AG20443 (cell line): ENCODE measurements around the gene PPDPF.
"Not testable (repeated sequence)": the region's sequence is repeated elsewhere in the genome, so short reads cannot be mapped to it uniquely, and the experiment has no call there.

Experiments used
- DNase-seq: peaks from one replicate; pipeline ENCODE4 v3.0.0; 2012; ENCODE audit warnings: low spot score, mixed read lengths

PPDPF gene, protein sequence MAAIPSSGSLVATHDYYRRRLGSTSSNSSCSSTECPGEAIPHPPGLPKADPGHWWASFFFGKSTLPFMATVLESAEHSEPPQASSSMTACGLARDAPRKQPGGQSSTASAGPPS

DNA sequence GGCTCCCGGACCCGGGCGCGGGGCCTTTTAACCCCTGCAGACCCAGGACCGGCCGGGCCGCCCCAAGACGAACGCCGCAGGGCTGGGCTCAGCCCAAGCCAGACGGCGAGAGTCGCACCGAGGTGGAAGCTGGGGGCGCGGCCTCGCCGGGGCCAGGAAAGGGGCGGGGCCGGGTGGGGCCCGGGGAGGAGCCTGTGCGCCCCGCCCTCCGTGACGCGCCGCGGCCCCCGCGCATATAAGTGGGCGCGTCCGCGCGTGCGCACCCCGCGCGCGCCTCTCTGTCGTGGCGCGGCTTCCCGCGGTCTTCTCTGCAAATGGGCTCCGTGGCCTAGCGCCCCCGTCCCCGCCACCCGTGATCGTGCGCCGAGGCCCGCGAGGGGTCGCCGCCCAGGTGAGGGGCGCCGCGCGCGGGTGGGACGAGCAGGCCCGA is at the start of gene PPDPF:
Gene PPDPF, plus strand, starts transcription at position 262 of the 430 bp plus-strand sequence. CDS start 544 bp downstream, outside the sequence.
- DNase-seq: peak; percentile 100

DNA sequence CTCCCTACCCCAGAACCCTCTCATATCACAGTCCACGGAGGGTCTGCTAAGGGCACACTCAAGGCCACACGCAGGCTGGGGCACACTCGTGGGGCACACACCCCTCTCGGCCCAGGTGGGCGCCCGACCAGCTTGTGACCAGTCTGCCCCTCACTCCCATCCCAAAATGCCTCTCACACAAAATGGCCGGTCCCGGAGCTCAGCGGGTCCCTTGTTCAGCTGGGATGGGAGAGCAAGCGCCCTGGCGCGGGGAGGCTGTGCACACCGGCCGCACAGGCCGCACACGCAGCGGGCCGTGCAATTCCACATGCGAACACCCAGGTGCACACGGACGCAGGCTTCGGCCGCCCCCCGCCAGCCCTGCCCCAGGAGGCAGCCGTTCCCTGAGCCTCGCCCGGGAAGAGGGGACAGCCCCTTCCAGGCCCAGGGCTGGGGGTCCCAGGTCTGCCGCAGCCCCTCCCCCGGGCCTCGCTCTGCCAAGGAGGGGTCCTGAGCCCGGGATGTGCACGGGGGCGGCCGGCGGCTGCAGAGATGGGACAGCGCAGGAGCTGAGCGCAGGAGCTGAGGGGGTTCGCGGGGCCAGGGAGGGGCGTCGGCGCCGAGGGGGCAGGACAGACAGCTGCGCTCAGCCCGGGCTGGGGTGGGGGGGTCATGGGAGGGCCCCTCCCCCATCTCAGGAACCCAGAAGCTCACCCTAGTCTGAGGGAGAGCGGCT is 49.4 kb upstream of the PPDPF start:
- no peak for DNase-seq

DNA sequence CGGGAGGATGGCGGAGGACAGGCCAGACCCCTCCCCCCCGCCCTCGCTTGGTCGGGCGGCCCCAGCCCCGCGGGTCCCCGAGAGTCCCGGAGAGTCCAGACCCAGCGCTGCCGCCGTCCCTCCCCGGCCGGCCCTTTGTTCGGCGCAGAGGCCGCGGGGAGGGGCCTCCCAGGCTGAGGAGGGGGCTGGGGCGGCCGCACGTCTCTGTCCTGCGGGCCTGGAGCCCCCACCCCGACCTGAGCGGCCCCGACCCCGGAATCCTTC is 48.9 kb upstream of the PPDPF start:
- DNase-seq: no peak

DNA sequence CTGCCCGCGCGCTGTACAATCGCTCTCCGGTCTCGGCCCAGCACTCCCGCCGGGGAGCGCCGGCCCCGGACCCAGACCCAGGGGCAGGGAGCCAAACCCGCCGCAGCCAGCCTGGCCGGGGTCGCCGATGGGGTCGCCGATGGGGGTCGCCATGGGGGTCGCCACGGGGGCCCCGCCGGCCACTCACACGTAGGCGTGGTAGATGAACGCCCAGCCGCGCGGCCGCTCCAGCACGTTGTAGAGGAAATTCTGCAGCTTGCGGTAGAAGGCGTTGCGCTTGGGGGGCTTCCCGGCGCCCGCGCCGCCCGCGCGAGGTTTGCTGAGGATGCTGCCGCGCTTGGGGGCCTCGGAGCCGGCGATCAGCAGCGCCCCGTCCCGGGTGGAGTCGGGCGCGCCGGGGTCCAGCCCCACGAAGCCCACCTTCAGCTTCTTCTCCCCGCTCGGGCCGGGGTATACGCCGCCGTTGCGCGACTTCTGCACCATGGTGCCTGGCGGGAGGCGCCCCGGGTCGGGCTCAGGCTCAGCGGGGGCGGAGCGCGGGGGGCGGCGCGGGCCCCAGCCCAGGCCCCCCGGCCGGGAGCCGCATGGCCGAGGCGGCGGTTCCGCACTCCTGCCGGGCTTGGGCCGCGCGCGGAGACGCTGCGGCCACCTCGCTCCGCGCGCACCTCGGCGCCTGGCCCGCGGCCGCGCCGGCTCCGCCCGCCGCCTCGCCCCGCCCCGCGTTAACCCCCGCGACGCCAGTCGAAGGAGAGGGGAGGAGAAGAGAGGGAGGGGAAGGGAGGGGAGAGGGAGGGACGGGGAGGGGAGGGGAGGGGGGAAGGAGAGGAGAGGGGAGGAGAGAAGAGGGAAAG is 48.4 kb upstream of the PPDPF start, which contains the start of gene KCNQ2:
Gene KCNQ2, minus strand, starts transcription at position 675 of the 851 bp plus-strand sequence. Its CDS starts 192 bp downstream, at position 483.
- no peak for DNase-seq

DNA sequence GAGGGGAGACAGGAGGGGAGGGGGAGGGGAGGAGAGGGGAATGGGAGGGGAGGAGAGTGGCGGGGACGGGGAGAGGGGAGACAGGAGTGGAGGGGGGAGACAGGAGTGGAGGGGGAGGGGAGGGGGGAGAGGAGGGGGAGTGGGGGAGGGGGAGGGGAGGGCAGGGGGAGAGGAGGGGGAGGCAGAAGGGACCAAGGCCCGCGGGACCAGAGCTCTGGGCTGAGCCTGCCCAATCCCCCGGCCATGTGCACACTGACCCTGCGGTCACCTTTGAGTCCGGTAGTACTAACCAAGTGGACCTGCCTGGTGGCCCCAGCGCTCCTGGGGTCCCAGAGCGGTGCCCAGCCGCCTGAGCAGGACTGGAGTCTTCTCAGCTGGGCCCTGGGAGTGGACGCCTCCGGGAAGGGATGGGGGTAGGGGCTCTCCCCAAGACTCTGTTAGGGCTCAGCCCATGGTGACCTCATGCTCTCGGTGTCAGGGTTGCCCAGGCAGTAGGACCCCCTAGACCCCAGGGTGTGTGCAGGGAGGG is 47.6 kb upstream of the PPDPF start:
- no peak for DNase-seq

DNA sequence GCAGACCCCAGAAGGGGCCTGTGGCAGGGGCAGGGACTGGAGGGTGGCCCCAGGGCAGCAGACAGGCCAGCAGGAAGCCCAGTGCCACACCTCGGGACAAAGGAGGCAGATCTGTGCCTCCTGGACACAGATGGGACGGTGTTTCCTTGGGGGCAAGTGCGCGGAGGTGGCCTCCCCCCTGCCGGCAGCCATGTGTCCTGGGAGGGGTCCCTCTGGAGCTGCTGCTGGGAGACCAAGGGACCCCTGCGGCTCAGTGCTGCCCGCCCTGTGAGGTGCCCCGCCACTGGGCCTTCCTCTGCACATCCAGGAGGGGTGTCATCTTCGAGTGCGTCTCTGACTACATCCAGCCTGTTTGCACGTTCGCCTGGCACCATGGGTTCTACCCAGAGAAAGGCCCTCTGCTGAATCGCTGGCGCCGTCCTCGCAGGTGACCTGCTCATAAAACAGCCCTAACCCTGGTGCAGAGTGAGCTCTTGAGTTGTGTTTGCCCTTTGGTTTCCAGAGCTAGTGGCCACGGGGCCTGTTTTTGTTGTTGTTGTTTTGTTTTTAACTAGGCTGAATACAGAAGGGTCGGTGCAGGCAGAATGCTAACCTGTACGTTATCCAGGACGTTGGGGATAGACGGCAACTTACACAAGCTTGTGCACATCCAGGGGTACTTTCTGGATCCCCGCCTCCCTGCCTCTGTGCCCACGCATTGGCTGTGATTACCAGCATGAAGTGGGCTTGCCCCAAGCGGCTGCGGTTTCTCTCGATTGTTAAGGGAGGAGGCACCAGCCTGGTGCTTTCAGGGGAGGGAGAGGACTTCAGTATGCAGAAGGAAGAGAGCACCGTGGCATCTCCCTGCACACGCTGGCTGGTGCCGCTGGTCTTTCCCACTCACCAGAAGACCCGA is 46.8 kb upstream of the PPDPF start:
- DNase-seq: no peak

DNA sequence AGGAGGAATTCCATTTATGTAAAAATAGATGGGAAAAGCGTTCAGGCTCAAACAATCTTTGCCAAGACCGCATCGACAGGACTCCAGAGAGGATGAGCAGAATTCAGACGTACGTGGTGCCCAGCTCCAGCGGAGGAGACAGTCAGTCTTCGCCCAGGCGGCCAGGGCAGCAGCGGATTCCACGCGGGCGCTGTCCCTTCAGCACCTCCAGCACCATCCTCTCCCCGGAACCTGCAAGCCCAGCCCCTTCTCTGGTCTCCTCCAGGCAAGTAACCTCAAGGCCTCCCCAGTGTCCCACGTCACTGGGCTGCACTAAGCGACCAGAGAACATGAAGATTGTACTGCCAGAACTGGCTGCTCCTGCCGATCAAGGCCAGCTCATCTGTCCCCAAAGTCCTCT is 45.4 kb upstream of the PPDPF start:
- DNase-seq: peak; percentile 74

DNA sequence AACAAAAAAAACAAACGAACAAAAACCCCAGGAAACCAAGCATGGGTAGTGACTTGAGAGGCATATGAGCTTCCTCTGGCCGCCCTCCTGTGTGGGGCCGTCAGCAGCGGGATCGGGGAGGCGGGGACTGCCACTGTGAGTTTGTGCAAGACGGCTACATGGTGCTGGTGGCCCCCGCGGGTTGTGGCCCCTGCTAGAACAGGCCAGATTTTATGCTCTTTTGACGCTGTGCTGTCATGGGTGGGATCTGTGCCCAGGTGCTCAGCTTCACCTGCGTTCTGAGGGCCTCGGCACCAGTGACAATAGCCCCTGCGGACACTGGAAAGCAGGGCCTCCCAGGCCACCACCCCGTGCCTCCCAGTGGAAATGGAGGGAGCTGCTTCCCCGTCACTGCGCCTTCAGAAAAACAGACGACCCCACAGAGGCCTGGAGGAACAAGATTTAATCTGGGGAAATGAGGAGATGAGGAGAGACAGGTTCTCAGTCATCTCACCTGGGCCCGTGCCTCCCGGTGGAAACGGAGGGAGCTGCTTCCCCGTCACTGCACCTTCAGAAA is 43.4 kb upstream of the PPDPF start:
- DNase-seq: no peak

DNA sequence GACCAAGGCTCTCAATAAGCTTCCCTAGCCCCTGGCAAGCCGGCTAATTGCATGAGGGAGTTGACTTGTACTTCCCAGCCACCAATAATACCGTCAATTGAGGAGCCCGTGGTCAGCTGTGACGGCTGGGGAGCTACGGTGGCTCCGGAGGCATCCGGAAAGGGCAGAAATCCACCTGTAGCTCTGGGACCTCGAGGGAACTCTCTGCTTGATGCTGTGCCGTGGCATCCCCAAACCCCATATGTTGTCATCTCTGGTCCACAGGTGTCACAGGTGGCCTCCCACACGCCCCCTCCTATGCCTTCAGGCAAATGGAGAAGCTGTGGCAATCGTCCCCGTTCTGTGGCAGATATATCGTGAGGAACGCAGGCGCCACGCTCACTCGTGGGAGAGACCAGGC is 42.6 kb upstream of the PPDPF start:
- DNase-seq: no peak

DNA sequence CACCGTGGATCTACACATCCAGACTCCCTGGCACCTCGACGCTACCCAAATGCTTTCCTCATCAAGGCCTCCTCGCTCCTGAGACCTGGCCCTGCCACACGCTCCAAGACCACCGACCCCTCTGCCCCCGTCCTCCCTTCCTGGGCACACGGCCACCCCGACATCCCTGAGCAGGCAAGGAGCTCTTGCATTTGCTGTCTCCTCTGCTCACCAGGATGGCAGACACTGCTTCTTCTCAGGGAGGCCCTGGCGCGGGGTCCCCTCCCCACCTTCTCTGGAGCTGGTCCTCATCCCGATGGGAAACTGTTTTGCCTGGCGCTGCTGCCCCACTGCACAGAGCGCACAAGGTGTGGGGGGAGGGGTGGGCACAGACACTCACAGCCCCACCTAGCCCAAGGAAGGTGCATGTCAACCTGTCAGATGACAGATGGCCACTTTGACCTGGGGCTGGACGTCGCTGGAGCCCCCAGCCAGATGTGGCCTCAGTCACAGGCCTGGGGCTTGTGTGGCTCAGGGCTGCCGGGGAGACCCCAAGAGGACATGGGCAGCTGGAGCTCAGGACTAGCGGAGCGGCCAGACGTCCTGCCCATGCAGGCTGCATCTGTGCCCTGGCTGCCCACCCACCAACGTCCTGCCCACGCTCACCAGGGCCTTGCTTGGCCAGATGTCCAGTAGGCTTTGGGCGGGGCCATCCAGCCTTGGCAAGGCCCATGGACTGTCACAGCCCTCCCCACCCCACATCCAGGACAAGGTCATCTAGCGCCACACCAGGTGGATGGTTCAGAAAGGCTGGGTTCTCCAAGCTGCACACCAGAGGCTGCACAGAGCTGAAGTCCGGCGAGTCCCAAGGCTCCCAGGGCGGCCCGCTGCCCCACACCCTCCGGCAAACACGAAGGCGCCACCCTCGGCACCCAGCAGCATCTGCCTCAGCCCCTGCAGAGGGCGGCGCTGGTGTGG is 41.9 kb upstream of the PPDPF start:
- no peak for DNase-seq

DNA sequence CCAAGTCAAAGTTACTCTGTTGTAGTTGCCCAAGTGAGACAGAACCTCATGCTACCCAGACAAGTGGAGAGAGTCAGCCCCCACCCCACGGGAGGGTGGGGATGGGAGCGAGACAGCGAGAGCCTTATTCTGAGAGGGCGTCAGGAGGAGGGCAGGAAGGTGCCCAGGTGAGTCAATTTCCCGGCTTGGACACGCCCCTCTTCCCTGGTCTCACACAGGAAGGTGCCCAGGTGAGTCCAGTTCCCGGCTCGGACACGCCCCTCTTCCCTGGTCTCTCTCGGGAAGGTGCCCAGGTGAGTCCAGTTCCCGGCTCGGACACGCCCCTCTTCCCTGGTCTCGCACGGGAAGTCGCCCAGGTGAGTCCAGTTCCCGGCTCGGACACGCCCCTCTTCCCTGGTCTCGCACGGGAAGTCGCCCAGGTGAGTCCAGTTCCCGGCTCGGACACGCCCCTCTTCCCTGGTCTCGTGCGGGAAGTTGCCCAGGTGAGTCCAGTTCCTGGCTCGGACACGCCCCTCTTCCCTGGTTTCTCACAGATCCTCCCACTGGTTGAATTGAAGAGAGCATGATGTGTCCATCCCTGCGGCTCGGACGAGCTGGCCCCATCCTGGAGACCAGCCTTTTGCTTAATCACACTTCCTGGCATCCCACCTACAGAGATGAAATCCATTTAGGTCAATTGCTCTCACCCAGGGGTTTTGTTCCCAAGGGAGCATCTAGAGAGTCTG is 40.7 kb upstream of the PPDPF start:
- not testable (repeated sequence) for DNase-seq

DNA sequence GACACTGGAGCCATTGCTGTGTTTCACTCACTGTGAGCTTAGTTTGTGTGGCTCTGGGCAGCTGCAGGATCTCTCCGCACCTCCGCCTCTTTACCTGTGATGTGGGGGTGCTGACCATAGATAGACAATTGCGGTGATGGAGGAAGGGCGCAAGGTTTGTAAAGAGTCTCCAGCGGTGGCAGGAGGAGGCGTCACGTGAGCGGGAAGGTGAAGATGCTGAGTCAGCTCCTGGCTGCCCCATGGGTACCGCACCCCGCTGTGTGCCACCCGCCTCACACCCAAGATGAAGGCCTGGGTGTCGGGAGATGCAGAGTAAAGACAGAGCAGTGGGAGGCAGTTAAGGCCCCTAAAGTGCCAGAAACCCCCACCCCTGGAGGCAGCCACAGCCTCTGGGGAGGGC is 39.1 kb upstream of the PPDPF start:
- DNase-seq: no peak

DNA sequence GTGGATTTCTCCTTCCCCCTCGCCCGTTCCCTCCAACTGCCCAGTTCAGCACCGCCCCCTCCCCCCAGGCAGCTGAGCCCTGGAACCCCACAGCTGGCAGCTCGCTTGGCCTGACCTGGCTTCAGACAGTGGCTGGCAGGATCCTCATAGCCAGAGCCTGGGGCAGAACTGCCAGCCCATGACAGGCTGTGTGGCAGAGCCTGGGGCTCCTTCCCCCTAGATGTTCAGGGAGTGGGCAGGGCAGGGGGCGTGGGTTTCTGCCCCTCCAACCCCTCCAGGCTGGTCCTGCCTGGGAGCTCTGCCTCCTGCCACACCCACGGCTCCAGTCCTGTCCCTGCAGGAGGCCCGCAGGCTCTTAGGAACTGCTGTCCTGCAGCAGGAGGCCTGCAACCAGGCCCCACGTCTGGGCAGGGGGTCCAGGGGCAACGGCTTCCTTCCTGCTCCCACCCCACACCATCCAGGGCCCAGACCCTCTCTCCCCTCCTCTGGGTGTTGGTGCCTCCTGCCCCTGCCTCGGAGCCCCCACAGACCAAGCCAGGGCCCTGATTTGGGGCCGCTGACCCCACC is 38.5 kb upstream of the PPDPF start:
- DNase-seq: no peak

DNA sequence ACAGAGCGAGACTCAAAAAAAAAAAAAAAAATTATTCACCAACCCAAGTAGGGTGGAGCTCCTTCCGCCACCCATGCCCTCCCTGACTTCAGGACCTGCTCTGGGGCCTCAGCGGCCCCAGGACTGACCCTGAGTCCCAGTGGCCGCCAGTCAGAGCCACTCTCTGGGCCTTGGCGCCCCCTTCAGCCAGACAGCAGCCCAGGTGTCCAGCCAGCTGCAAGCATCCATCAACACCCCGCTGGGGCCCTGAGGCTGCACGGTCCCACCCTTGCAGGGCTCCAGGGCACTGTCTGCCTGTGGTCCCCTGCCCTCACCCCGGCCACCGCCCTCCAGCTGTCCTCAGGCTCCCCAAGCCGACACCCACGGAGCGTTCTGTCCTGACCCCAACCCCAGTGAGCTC is 36.7 kb upstream of the PPDPF start:
- no peak for DNase-seq

DNA sequence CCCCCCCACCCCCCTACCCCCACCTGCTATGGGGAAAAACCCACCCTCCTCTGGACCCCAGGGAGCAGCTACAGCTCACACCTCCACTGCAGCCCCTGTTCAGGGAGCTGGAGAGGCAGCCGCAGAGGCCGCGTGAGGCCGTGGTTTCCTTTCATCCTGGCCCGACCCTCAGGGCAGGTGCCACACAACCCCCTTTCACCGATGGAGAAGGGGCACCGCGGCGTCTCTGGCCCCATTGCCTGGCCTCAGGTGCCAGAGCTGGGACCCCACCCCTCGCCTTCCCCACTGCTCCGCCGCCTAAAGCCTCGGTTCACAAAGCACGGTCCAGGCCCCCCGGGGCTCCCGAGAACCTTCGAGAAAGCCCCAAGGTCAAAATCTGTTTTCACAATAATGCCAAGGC is 36.3 kb upstream of the PPDPF start:
- DNase-seq: no peak

DNA sequence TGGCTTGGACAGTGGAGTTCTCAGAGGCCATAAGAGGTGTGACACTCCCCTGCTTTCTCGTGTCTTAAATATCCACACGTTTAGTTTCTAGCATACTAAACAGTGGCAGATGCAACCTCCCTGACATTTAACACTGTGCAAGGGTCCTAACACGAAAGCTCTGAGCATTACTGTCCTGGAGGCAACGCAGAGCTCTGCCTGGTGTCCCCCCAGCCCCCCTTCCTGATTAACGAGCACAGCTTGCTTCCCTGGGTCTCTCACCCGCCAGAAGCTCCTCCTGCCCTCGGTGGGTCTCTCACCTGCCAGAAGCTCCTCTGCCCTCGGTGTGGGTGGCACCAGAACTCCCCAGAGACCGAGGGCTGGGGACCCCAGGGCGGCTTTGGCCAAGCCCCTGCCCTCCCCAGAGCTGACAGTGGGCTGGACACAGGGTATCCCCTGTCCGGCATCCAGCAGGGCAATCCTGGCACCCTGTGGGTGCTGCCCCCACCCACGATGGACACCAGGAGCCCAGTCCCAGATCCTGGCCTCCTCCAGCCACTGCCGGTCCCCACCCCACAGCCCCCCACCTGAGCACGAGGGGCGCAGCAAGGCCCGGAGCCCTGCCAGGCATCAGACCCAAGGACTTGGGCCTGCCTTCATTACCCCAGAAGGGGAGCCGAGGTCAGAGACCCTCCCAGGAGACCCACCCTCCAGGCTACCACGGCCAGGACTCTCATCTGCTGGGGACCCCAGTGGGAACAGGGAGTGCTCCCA is 35.7 kb upstream of the PPDPF start:
- no peak for DNase-seq

DNA sequence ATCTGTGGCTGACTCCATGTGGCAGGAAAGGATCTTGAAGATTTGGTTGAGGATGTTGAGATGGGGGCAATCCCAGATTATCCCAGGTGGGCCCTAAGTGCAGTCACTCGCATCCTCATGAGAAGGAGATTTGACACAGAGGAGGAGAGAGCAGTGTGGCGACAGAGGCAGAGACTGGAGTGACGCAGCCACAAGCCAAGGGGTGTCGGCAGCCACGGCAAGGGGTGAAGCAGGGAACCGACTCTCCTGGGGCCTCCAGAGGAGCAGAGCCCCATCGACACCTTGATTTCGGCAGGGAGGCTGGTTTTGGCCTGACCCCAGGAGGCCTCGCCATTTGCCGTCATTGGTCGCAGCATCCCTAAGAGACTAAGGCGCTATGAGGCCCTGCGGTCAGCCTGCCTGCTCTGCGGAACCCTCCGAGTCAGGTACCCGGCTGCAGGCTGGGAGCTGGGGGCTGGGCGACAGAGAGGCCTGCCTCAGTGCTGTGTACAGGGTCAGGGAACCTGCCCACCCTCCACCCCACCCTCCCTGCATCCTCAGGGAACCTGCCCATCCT is 34.2 kb upstream of the PPDPF start:
- no peak for DNase-seq

DNA sequence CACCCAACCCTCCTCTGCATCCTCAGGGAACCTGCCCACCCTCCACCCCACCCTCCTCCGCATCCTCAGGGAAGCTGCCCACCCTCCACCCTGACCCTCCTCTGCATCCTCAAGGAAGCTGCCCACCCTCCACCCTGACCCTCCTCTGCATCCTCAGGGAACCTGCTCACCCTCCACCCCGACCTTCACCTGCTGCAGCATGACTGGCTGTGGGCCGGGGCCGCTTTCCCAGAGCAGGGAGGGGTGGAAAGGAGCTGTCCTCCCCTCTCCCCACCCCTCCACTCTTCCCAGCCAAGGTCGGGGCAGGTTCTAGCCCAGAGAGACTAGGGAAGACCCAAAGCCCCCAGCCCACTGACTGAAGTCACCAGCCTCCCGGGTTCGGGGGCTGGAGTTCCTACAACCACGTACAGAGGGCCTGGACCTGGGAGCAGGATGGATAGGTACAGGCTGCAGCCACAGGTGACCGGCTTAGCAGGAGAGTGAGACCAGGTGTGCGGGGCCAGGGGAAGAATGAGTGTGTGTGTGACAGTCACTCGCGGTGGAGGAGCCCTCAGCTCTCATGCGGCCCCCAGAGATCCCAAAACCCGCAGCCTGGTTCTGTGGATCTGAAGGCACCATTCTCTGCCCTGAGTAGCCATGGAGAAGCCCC is 33.3 kb upstream of the PPDPF start:
- DNase-seq: no peak
